GM19463 (cell line): ENCODE data around the gene TTC17.

Experiments
- ATAC-seq: cut with Tn5 transposase; IDR thresholded peaks from one replicate; pipeline ENCODE4 v1.9.1; 2021; ENCODE audit warnings: mild to moderate bottlenecking, moderate library complexity; ENCODE audit not compliant: unreplicated experiment

TTC17 gene

GRCh38 chr11:43521471-43521870 lies 162.8 kb downstream of the TTC17 start:
- ATAC-seq: no peak

GRCh38 chr11:43523632-43524031 lies 164.9 kb downstream of the TTC17 start:
- ATAC-seq: peak; percentile 56

GRCh38 chr11:43532041-43532440 lies 173.3 kb downstream of the TTC17 start:
- no peak for ATAC-seq

- ATAC-seq: no peak
Measured at GRCh38 chr11:43537833-43538615, 179.3 kb downstream of the TTC17 start.

GRCh38 chr11:43541993-43542392 lies 183.3 kb downstream of the TTC17 start:
- ATAC-seq: no peak

GRCh38 chr11:43542750-43543712 lies 184.3 kb downstream of the TTC17 start:
- no peak for ATAC-seq
